HG02852 (cell line): ENCODE data around the gene PRIMA1.

Source experiments
- ATAC-seq: cut with Tn5 transposase; IDR thresholded peaks from one replicate; pipeline ENCODE4 v1.9.1; 2021; ENCODE audit warnings: mild to moderate bottlenecking, moderate library complexity; ENCODE audit not compliant: unreplicated experiment

Gene PRIMA1

GRCh38 chr14:93797071-93797470 lies 8.8 kb upstream of the PRIMA1 start:
- no peak for ATAC-seq

DNA sequence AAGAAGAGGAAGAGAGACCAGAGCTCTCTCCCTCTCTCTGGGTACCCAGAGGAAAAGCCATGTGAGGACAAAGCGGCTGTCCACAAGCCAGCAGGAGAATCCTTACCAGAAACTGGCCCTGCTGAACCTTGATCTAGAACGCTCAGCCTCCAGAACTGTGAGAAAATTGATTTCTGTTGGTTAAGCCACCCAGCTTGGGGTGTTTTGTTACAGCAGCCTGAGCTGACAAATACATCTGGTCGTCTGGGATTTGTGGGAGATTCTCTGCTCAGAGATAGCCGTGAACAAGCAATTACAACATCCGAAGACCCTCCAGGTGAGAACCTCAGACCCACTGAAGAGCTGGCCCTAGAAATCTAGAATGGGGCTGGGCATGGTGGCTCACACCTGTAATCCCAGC lies 6.5 kb upstream of the PRIMA1 start:
- no peak for ATAC-seq

- no peak for ATAC-seq
These were observed 5.5 kb upstream of the PRIMA1 start for GRCh38 chr14:93793555-93794324.

DNA sequence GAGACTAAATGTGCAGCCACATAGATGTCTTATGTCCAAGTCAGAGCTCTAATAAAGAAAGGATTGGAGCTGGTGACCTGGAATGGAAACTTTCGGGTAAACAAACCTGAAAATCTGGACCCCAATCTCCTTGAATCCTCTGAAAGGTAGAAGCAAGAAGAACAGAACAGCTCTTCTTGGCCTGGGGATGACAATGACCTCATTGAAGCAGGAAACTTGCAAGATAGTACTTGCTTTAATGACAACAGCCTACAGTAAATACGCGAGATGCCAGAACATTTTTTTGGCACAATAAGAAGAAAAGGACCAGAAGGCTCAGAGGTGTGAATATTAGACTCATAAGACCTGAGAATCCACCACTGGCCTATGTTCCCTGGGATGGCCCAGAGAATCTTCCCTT lies 4.1 kb upstream of the PRIMA1 start:
- no peak for ATAC-seq

GRCh38 chr14:93790966-93791365 lies 2.7 kb upstream of the PRIMA1 start:
- no peak for ATAC-seq

DNA sequence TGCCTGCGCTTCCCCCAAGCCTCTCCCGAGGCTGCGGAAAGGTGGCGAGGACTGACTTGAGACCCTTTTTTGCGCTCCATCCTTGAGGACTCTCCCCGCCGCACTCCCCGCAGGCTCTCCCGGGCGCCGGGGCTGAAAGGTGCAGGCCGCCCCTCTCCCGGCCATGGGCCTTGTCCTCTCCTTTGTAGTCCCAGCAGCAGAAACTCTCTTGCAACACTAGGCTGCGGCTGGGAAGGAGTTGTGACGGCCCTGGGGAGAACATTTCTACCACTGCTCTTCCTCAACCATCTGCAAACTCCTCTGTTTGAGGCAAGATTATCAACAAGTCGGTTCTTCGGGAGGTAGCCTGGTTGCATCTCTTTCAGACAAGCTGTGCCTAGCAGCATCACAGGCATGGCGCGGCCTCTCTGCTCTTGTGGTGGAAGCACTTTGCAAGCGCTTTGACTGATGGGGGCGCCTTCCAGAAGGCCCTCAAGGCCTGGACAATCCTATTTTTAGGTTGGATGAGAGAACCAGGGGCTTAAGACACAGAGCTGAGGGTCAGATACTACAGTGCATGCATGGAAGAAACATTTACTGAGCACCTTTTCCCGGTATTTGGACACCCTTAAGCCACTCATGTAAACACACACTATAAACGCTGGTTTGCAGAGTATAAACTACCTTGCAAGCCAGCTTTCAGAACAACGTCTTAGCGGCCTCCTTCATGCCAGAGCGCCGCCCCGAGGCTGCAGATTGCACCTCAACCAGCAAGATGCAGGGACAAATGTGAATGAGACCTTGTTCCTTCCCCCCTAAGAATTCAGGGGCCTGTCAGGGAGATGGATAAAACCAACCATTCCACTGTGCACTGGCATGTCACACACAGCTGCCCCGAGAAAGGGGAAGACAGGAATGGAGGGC lies 1.2 kb upstream of the PRIMA1 start:
- ATAC-seq: no peak

GRCh38 chr14:93788543-93789227 lies 400 bp upstream of the PRIMA1 start:
- ATAC-seq: no peak

GRCh38 chr14:93787465-93788292 lies 606 bp downstream of the PRIMA1 start:
- no peak for ATAC-seq

DNA sequence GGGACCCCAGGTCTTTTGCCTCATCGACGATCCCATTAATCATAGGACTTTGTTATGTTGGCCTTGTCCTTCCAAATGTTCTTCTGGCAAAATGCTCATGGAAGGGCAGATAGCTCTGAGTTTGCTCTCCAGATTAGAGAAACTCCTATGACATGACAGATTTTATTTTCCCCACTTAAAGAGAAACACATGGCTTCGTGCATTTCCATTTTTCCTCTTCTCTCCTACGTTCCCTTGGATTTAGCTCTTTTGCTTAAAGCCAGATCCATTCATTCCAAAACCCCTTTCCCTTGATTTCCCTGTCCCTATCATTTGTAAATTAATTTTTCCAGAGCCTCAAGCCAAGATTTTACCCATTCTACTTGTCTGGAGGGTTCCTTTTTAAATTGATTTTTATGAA lies 2.9 kb downstream of the PRIMA1 start:
- ATAC-seq: no peak

DNA sequence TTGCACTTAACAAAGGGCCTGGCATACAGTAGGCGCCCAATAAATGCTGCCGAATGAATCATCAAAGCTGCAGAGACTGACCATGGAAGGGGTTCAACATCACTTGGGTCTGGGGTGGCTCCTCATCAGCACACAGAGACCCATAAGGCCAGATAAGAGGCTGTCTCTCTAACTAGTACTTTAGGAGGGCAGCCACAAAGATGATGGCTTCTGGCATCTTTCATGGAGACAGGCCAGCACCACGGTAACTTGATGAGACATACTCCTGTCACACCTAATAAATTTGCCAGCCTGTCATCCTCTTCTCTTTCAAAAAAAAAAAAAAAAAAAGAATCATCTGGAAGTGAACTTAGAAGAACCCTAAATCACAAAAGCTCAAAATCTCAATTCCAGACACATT lies 3.4 kb downstream of the PRIMA1 start:
- ATAC-seq: no peak

GRCh38 chr14:93780813-93781400 lies 7.4 kb downstream of the PRIMA1 start:
- ATAC-seq: no peak

DNA sequence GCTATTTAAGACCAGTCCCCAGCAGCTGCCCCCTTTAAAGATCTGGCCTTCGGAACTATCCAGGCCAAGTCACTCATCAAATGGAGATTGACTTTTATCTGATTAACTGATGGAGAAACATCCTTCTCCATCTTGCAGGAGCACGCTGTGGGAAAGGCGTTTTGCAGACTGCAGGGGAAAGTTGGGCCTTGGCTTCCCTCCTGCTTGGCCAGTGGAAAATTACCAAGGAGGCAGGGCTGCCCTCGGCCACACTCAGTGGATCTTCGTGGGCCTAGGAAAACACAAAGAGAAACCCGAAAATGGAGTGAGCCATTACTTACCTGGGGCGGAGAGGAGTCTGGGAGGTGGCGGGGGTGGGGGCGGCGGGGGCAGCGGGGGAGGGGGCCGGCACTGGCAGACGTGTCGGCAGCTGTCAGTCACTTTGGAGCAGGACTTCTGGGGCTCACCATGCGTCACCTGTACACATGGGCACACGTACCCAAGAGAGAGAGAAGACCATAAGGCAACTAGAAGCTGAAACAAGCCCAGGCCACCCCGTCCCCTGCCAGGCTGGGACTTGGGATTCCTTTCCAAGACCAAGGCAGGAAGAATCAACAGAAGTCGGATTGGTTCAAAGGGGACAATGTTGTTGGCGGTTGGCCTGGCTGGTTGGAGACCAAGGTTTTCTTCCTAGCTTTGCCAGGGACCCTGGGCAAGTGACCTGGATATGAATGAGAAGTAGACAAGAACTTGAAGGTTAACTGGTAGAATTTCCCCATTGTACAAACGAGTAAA lies 9.2 kb downstream of the PRIMA1 start:
- no peak for ATAC-seq

- no peak for ATAC-seq
These were observed 9.8 kb downstream of the PRIMA1 start for GRCh38 chr14:93778453-93778852.

DNA sequence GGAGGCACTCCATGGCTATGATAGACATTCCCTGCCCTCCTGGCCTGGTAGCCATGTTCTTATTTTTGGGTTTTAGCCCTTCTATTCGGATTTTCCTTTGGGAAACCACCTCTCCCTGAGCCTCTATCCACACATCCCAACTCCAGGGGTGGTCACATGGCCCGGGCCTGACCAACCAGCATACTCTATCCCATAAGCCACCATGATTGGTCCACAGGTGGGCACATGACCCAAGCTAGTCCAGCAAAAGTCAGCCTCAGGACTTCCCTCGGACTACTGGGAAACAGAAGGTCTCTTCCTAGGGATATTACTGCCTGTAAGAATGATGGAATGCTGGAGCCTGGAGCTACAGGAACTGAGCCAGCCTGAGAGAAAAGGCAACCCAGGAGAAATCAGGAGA lies 12.5 kb downstream of the PRIMA1 start:
- no peak for ATAC-seq

DNA sequence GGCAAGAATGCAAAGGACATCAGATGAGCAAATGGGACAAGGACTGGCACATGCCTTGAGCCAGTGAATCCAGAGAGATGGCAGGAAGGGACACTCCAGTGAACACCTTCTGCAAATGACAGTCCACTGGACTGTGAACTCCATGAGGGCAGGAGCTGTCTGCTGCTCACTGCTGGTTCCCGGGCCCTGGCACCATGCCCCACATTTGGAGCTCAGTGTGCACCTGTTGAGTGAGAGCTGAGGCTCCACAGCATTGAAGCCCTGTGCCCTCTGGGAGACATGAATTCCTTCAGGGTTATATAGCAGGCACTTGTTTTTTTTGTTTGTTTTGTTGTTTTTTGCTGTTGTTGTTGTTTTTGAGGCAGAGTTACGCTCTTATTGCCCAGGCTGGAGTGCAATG lies 13.1 kb downstream of the PRIMA1 start:
- no peak for ATAC-seq

- ATAC-seq: no peak
These were observed 16.0 kb downstream of the PRIMA1 start for GRCh38 chr14:93772263-93772662.

DNA sequence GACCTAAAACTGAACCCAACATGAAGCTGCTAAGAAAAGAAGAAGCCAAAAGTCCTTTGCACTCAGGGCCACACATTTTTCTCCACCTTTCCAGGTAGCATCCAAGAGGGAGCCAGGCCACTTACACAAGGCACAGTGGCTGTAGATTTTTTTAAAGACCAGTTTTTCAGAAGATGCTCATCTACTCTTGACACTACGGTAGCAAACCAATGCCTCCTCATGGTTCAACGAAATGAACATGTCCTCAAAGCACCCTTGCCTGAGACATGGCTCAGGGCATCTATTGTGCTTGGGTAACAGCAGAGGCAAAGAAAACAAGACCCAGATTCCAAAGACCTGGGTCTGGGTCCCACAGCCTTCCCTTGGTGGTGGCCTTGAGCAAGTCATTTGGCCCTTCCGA lies 22.3 kb downstream of the PRIMA1 start:
- ATAC-seq: no peak

DNA sequence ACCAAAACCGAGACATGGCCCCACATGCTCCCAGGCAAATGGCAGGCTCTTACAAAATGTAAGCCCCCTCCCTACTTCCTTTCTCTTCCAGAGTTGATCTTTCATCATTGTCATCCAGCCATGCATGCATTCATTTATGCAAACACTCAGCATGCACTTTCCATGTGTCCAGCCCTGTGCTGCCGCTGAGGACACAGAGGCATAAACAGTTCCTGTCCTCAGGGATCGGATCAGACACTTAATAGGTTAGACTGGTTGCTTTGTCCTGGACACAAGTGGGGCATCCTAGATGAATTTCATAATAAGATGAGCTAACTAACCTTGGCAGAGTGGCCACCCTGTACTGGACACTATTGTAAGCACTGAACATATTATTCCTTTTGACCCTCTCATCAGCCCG lies 23.1 kb downstream of the PRIMA1 start:
- no peak for ATAC-seq

DNA sequence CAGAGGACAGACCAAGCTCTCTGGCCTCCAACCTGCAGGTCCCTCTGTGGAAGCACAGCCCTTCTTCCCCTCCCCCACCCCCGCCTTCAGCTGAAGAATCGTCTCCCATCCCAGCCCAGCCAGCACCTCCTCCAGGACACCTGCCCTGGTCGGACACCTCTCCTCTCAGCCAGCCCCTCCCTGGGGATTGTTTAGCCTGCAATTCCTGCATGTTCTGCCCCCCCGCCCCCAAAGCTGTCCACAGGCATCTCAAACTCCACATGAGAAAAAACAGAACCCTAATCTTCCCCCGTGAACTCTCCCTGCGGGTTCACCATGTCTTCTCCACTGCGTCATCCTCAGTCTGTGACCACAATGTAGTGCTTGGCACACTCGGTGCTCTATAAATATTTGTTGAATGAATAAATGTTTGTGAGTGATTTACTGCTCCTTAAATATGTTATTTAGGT lies 24.1 kb downstream of the PRIMA1 start:
- no peak for ATAC-seq
